A549 (cell line): ENCODE results near the gene CST4. TPM values are rescaled to one million over a fixed set of nuclear protein-coding genes. Genes with fewer than 3 reads are reported as not detected.

Experiments
- ATAC-seq, 2 experiments: fragments of 200-7000 bp in 1 of 2; fragments of >200 bp in 1 of 2; cut with Nextera tagmentation in 1 of 2; cut with Tn5 transposase in 1 of 2; 3 replicates each; pipeline versions ENCODE4 v1.8.0 to v1.9.1; 2018 to 2020; ENCODE audit warnings: mild to moderate bottlenecking in 1 of 2, moderate library complexity in 1 of 2
- CTCF ChIA-PET: fragments of 300-600 bp; sonication (Branson Sonifier 250); formaldehyde crosslinking; extraction: SDS; loops from one replicate; lab custom pipeline; 2021; ENCODE audit warnings: antibody characterized with exemption, inconsistent platforms; lab: Yijun Ruan, JAX
- POLR2A ChIA-PET: fragments of 350-600 bp; formaldehyde crosslinking; extraction: SDS; loops from one replicate; lab custom pipeline; 2021; ENCODE audit warnings: antibody characterized with exemption, inconsistent platforms; lab: Yijun Ruan, JAX
- DNase-seq, 2 experiments: peaks; one replicate each; pipeline versions ENCODE4 v3.0.0 to v3.0.0-alpha.2; 2011 to 2016; ENCODE audit warnings: low read depth in 1 of 2, low spot score in 1 of 2
- FAIRE-seq: peaks from 2 replicates; lab custom pipeline; 2011; peaks lifted over from hg19 to GRCh38; lab: Jason Lieb, UNC
- H3K27ac ChIP-seq, 2 experiments: fragments of >200 bp; sonication (Bioruptor Twin); formaldehyde crosslinking; 3 replicates each; pipeline ENCODE4 v1.5.1; 2016 to 2017
- H3K4me1 ChIP-seq: fragments of >200 bp; sonication (Bioruptor Twin); formaldehyde crosslinking; 3 replicates; pipeline ENCODE4 v1.6.1; 2016
- H3K4me2 ChIP-seq: fragments of >200 bp; sonication (Bioruptor Twin); formaldehyde crosslinking; 3 replicates; pipeline ENCODE4 v1.6.1; 2016
- H3K4me3 ChIP-seq: fragments of >200 bp; sonication (Bioruptor Twin); formaldehyde crosslinking; 3 replicates; pipeline ENCODE4 v1.5.1; 2016
- H3K9me3 ChIP-seq: fragments of >200 bp; sonication (Bioruptor Twin); formaldehyde crosslinking; 3 replicates; pipeline ENCODE4 v1.6.1; 2016
- BHLHE40 ChIP-seq: IDR thresholded peaks from 2 replicates; pipeline ENCODE4 v1.6.1; 2012; ENCODE audit warnings: low read depth, low read length, inconsistent platforms
- CEBPB ChIP-seq, 2 experiments: fragments of >200 bp in 1 of 2; sonication (Bioruptor Twin) in 1 of 2; formaldehyde crosslinking in 1 of 2; IDR thresholded peaks; 2 replicates each; pipeline ENCODE4 v1.6.1; 2012 to 2016
- CHD4 ChIP-seq: fragments of 200-600 bp; sonication (generic); IDR thresholded peaks from 2 replicates; pipeline ENCODE4 v1.6.1; 2016; ENCODE audit warnings: antibody characterized with exemption, mild to moderate bottlenecking, borderline replicate concordance
- EHMT2 ChIP-seq: fragments of 200-600 bp; sonication (generic); IDR thresholded peaks from 2 replicates; pipeline ENCODE4 v1.6.1; 2016; ENCODE audit warnings: antibody characterized with exemption, low read depth, mild to moderate bottlenecking, moderate library complexity
- FOXS1 ChIP-seq: fragments of 250-450 bp; sonication (Bioruptor Pico); IDR thresholded peaks from 2 replicates; pipeline ENCODE4 v1.5.0; 2020; ENCODE audit warnings: mild to moderate bottlenecking, moderate library complexity
- JUN ChIP-seq, 2 experiments: fragments of >200 bp; sonication (Bioruptor Twin); formaldehyde crosslinking; IDR thresholded peaks; 2 replicates in 1 of 2; 3 replicates in 1 of 2; pipeline ENCODE4 v1.6.1; 2016 to 2017
- JUNB ChIP-seq: fragments of >200 bp; sonication (Bioruptor Twin); formaldehyde crosslinking; IDR thresholded peaks from 2 replicates; pipeline ENCODE4 v1.6.1; 2016
- KDM1A ChIP-seq: fragments of 200-600 bp; sonication (generic); IDR thresholded peaks from 2 replicates; pipeline ENCODE4 v1.6.1; 2016; ENCODE audit warnings: low read depth, mild to moderate bottlenecking
- KDM5A ChIP-seq: fragments of 200-600 bp; sonication (generic); IDR thresholded peaks from 2 replicates; pipeline ENCODE4 v1.6.1; 2016; ENCODE audit warnings: antibody characterized with exemption, mild to moderate bottlenecking
- MAFK ChIP-seq: fragments of 450-650 bp; IDR thresholded peaks from 2 replicates; pipeline ENCODE4 v1.6.1; 2014; ENCODE audit not compliant: partially characterized antibody
- MYC ChIP-seq: IDR thresholded peaks from 2 replicates; pipeline ENCODE4 v1.6.1; 2012; ENCODE audit warnings: mild to moderate bottlenecking, inconsistent platforms, low read length, improper control_type of control experiment, borderline replicate concordance
- PHF8 ChIP-seq: fragments of 200-600 bp; sonication (generic); IDR thresholded peaks from 2 replicates; pipeline ENCODE4 v1.6.1; 2016; ENCODE audit warnings: low read depth, mild to moderate bottlenecking, antibody characterized with exemption, moderate library complexity, borderline replicate concordance
- RARB ChIP-seq: fragments of 250-450 bp; sonication (Bioruptor Pico); IDR thresholded peaks from 2 replicates; pipeline ENCODE4 v1.8.0; 2021; ENCODE audit warnings: mild to moderate bottlenecking, moderate library complexity
- RCOR1 ChIP-seq: fragments of 150-350 bp; IDR thresholded peaks from 2 replicates; pipeline ENCODE4 v1.6.1; 2014; ENCODE audit warnings: antibody characterized with exemption, low read length, low read depth
- RFX5 ChIP-seq: fragments of 450-650 bp; IDR thresholded peaks from 2 replicates; pipeline ENCODE4 v1.7.1; 2014; ENCODE audit warnings: antibody characterized with exemption, mild to moderate bottlenecking, moderate library complexity
- ZC3H11A ChIP-seq: fragments of 450-650 bp; IDR thresholded peaks from 2 replicates; pipeline ENCODE4 v1.6.1; 2014; ENCODE audit warnings: antibody characterized with exemption, mild to moderate bottlenecking
- ZFP36 ChIP-seq: fragments of 450-650 bp; IDR thresholded peaks from 2 replicates; pipeline ENCODE4 v1.6.1; 2014; ENCODE audit warnings: borderline replicate concordance; ENCODE audit not compliant: partially characterized antibody
- WGBS: methylation state at CpG from one replicate; pipeline ENCODE4 v1.1.6; 2017; ENCODE audit errors: missing lambda C conversion rate; 5-methylcytosine and 5-hydroxymethylcytosine counted together
- polyA plus RNA-seq, 4 experiments: library from polyadenylated mRNA; depleted of rRNA in 3 of 4; stranded (reverse); fragments of >200 nt; fragmentation: RNase III in 1 of 4; extraction: RNeasy Plus Mini Kit Qiagen cat#74134 plus additional on column Dnase treatment in 1 of 4; gene quantifications; 2 replicates in 3 of 4; 3 replicates in 1 of 4; pipeline ENCODE4 v1.2.3, GENCODE V29; 2011 to 2017
- TF ChIP-seq, protein P1 (sequence below): fragments of 250-450 bp; sonication (Bioruptor Pico); IDR thresholded peaks from 2 replicates; pipeline ENCODE4 v1.5.0; 2020; ENCODE audit warnings: low read depth, mild to moderate bottlenecking, moderate library complexity
- TF ChIP-seq, protein P2 (sequence below): fragments of 450-650 bp; IDR thresholded peaks from 2 replicates; pipeline ENCODE4 v1.6.1; 2014; ENCODE audit warnings: antibody characterized with exemption
- TF ChIP-seq, protein P3 (sequence below): fragments of 150-350 bp; IDR thresholded peaks from 2 replicates; pipeline ENCODE4 v1.6.1; 2014; ENCODE audit warnings: low read depth, mild to moderate bottlenecking, low read length

The CST4 gene
- polyA plus RNA-seq, 2 of the 4 experiments (the other 2 are of a cell fraction) = not detected

DNA sequence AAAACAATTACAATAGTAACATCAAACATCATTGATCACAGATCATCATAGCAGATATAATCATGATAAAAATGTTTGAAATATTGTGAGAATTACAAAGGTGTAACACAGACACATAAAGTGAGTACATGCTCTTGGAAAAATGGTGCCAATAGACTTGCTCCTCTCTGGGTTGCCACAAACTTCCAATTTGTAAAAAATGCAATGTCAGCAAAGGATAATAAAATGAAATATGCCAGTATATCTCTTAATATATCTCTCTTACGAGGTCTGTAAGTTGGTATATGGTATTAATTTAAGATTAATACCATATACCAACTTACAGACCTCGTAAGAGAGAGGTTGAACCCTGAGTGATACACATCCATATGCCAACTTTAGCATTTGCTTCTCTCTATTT lies 37.7 kb downstream of the CST4 start:
- ATAC-seq (no peak), DNase-seq (no peak), FAIRE-seq (no peak)
- H3K9me3 ChIP-seq = no peaks in the 10 kb centered on the region
- 64% methylated on average over 2 of the region's 2 CpGs for WGBS
- no peak overlapping the region for H3K4me3 ChIP-seq
- CTCF ChIA-PET = interaction anchor here (6.5 kb wide), 1 partner anchor 16 kb away, joined by 41 read pairs; no protein-coding TSS in a partner anchor
- no peak overlapping the region for H3K27ac ChIP-seq
- TF ChIP-seq PHF8 (no peak), MAFK (peak; percentile 95)
- H3K4me1 ChIP-seq = no peaks in the 10 kb centered on the region
- no peak overlapping the region for H3K4me2 ChIP-seq
- POLR2A ChIA-PET = no interaction called here

DNA sequence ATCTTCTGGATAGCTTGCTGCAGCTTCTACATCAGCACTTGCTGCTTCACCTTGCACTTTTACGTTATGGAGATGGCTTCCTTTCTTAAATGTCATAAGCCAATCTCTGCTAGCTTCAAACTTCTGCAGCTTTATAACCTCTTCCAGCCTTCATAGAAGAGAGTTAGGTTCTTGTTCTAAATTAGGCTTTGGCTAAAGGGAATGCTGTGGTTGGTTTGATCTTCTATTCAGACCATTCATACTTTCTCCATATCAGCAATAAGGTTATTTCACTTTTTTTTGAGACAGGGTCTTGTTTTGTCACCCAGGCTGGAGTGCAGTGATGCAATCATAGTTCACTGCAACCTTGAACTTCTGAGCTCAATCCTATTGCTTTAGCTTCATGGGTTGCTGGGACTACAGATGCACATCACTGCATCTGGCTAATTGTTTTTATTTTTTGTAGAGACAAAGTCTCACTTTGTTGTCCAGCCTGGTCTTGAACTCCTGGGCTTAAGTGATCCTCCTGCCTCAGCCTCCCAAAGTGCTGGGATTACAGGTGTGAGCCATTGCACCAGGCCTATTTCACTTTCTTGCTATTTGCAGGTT lies 38.9 kb downstream of the CST4 start:
- FAIRE-seq (peak; percentile 23), ATAC-seq (no peak)
- Histone ChIP-seq H3K4me2 (no peak overlapping the region), H3K4me3 (no peak overlapping the region), H3K9me3 (no peaks in the 10 kb centered on the region), H3K4me1 (no peaks in the 10 kb centered on the region)
- ChIA-PET CTCF (interaction anchor here (0.9 to 2.3 kb wide), 3 partner anchors 10 to 43 kb away, joined by 4 to 5 read pairs (median 4); no protein-coding TSS in a partner anchor), POLR2A (no interaction called here)
- no peak for TF ChIP-seq RARB (CRISPR knock-in tag)
- no peak for TF ChIP-seq JUNB
- no peak for TF ChIP-seq RCOR1
- TF ChIP-seq, protein P1, sequence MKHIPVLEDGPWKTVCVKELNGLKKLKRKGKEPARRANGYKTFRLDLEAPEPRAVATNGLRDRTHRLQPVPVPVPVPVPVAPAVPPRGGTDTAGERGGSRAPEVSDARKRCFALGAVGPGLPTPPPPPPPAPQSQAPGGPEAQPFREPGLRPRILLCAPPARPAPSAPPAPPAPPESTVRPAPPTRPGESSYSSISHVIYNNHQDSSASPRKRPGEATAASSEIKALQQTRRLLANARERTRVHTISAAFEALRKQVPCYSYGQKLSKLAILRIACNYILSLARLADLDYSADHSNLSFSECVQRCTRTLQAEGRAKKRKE (CRISPR knock-in tag) = no peak
- TF ChIP-seq KDM5A = no peak
- no peak for TF ChIP-seq RFX5
- no peak for TF ChIP-seq ZC3H11A
- no peak for TF ChIP-seq MYC
- no peak for TF ChIP-seq BHLHE40
- TF ChIP-seq ZFP36 = no peak
- TF ChIP-seq, protein P2, sequence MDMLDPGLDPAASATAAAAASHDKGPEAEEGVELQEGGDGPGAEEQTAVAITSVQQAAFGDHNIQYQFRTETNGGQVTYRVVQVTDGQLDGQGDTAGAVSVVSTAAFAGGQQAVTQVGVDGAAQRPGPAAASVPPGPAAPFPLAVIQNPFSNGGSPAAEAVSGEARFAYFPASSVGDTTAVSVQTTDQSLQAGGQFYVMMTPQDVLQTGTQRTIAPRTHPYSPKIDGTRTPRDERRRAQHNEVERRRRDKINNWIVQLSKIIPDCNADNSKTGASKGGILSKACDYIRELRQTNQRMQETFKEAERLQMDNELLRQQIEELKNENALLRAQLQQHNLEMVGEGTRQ = no peak
- TF ChIP-seq MAFK = no peak
- no peak for TF ChIP-seq FOXS1 (CRISPR knock-in tag)
- no peak for TF ChIP-seq KDM1A
- no peak for TF ChIP-seq CHD4
- no peak for TF ChIP-seq EHMT2
- no peak for TF ChIP-seq JUN (IDR thresholded peaks at IDR 0.05)
- TF ChIP-seq, all 56 proteins: peak for 0
- 60% methylated on average over 1 of the region's 1 CpG for WGBS
- no peak overlapping the region for H3K27ac ChIP-seq
- no peak for DNase-seq

DNA sequence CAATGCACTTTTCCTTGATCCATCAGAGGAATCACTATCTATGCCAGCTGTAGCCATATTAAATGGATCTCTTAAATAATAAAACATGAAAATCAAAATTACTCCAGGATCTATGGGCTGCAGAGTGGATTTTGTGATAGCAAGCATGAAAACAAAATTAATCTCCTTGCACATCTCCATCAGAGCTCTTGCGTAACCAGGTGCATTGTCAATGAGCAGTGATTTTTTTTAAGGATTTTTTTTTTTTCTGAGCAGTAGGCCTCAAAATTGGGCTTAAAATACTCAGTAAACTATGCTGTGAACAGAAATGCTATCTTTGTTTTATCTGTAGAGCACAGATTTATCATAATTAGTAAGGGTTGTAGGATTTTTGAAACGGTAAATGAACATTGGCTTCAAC lies 39.6 kb downstream of the CST4 start:
- CTCF ChIA-PET = interaction anchor here (0.6 to 2.3 kb wide), 6 partner anchors 9 to 1573 kb away, joined by 3 to 5 read pairs (median 3); no protein-coding TSS in a partner anchor
- no peaks in the 10 kb centered on the region for H3K9me3 ChIP-seq
- POLR2A ChIA-PET = no interaction called here
- WGBS = 84% methylated on average over 2 of the region's 2 CpGs
- DNase-seq = no peak
- no peak overlapping the region for H3K4me2 ChIP-seq
- H3K4me3 ChIP-seq = no peak overlapping the region
- ATAC-seq = no peak
- FAIRE-seq = no peak
- no peaks in the 10 kb centered on the region for H3K4me1 ChIP-seq
- H3K27ac ChIP-seq = no peak overlapping the region
- TF ChIP-seq, protein P3, sequence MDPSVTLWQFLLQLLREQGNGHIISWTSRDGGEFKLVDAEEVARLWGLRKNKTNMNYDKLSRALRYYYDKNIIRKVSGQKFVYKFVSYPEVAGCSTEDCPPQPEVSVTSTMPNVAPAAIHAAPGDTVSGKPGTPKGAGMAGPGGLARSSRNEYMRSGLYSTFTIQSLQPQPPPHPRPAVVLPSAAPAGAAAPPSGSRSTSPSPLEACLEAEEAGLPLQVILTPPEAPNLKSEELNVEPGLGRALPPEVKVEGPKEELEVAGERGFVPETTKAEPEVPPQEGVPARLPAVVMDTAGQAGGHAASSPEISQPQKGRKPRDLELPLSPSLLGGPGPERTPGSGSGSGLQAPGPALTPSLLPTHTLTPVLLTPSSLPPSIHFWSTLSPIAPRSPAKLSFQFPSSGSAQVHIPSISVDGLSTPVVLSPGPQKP = no peak
- peak; percentile 51 to 57; a peak in 3 of 4 replicates for TF ChIP-seq CEBPB (IDR thresholded peaks at IDR 0.05)
